LNCAP (cell line): ENCODE measurements around the gene KRT80.

Source experiments
- CTCF ChIP-seq: fragments of 450-650 bp; IDR thresholded peaks from 2 replicates; pipeline ENCODE4 v1.5.1; 2017; ENCODE audit warnings: mild to moderate bottlenecking

KRT80 gene

DNA sequence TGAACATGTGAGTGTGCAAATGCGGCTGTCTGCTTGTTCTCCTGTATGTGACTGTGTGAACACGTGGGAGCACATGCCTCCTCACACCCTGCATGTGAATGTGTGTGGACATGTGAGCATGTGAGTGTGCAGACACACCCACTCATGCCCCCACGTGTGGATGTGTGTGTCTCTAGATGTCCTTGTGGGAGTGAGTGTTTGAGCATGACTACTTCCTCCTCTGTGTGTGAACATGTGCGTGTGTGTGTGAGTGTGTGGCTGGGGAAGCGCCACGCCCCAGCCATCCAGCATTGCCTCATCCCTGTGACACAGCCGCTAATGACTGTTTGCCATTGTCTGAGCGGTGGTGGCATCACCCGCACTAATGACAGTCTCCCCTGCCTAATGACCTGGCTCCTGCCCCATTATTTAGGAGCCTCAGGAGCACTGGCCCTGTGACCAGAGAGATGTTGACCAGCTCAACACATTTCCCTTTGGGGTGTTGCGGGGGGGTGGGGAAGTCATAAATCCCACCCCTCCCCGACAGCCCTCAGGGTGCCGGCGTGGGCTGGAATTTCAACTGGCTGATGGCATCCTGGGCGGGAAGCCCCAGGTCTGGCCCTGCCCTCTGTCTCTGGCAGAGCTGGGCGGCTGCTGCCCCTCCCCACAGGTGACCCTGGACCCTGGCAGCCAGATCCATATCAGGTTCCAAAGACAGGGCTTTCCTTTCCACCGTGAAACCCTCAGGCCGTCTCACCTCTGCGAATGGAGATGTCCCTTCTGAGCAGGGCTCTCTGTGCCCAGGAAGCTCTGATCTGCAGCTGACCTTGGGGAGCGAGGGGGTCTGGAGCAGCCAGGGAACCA is 11.5 kb upstream of the KRT80 start:
- TF ChIP-seq CTCF: no peak

GRCh38 chr12:52202361-52203078 is 10.7 kb upstream of the KRT80 start:
- no peak for TF ChIP-seq CTCF

DNA sequence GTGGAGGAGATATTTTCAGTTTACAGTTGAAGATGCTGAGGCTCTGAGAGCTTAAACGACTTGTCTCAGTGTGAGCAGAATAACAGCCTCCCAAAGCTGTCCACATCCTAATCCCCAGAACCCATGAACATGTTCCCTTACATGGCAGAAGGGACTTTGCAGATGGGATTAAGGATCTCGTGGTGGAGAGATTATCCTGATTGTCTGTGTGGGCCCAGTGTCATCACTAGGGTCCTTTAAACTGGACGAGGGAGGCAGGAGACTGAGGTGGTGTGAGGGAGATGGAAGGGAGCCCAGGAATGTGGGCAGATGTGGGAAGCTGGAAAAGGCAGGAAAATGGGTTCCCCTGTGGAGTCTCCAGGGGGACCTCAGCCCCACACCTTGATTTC is 9.6 kb upstream of the KRT80 start:
- no peak for TF ChIP-seq CTCF

DNA sequence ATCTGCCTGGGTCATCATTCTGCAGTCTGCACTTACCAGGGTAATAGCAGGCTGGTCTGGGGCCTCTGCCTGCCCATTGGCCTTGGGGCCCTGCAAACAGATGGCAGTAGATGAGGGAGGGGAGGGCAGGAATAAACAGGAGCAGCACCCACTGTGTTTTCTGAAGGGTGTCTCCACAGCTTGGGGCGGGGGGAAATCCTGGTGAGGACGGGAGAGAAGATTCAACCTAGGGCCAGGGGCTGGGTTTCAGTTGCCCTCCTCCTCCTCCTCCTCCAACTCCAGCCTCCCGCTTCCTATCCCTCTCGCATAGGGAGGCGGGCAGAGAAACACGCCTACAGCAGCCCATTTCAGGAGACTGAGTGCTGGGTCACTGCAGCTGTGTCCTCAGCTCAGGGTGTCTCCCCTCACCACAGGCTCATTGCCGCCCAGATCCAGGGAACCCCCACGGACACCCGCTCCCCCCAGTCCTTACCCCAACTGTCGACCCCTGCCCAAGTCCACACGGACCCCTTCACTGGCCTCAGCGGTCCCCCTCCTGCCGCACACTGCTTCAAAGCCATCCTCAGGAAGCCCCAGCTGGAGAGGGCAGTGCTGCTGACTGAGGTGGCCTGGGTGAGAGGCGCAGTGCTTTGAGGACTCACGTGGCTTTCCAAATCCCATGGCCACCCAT is 9.1 kb upstream of the KRT80 start:
- TF ChIP-seq CTCF: no peak

- TF ChIP-seq CTCF: no peak
Observed at GRCh38 chr12:52200086-52200780, 8.4 kb upstream of the KRT80 start.

GRCh38 chr12:52199294-52199919 is 7.6 kb upstream of the KRT80 start:
- TF ChIP-seq CTCF: no peak
